Measurements from ENCODE around the gene IQSEC1.

IQSEC1 gene

GRCh38 chr3:13111873-13112520 lies 38.8 kb upstream of the IQSEC1 start:
- no peak for TF ChIP-seq CTCF (conservative IDR thresholded peaks at IDR 0.05; ENCODE audit: low read depth, low read length)

GRCh38 chr3:13111173-13111872 lies 38.1 kb upstream of the IQSEC1 start:
- H3K4me3 ChIP-seq (ENCODE audit: low read length), result no peak overlapping the region
- no peak for TF ChIP-seq CTCF (conservative IDR thresholded peaks at IDR 0.05; ENCODE audit: low read depth, low read length)

More at GRCh38 chr3:13111873-13112520, 38.8 kb upstream of the IQSEC1 start:
- H3K4me3 ChIP-seq (ENCODE audit: low read length), result no peak overlapping the region
- no peak for DNase-seq (ENCODE audit: low read depth)

GRCh38 chr3:13110678-13111116 lies 37.5 kb upstream of the IQSEC1 start:
- H3K4me3 ChIP-seq (ENCODE audit: low read length), result no peak overlapping the region
- peak; percentile 92 for DNase-seq (ENCODE audit: low read depth)
- TF ChIP-seq CTCF (conservative IDR thresholded peaks at IDR 0.05; ENCODE audit: low read depth, low read length), result no peak

More at GRCh38 chr3:13111173-13111872, 38.1 kb upstream of the IQSEC1 start:
- DNase-seq (ENCODE audit: low read depth), result peak; percentile 54

GRCh38 chr3:13109516-13109915 lies 36.3 kb upstream of the IQSEC1 start:
- no peak overlapping the region for H3K4me3 ChIP-seq (ENCODE audit: low read length)
- DNase-seq (ENCODE audit: low read depth), result no peak
- TF ChIP-seq CTCF (conservative IDR thresholded peaks at IDR 0.05; ENCODE audit: low read depth, low read length), result no peak

- DNase-seq (ENCODE audit: low read depth), result no peak
- no peak for TF ChIP-seq CTCF (conservative IDR thresholded peaks at IDR 0.05; ENCODE audit: low read depth, low read length)
- no peak overlapping the region for H3K4me3 ChIP-seq (ENCODE audit: low read length)
These were observed 35.6 kb upstream of the IQSEC1 start for GRCh38 chr3:13108861-13109260.

- TF ChIP-seq CTCF (conservative IDR thresholded peaks at IDR 0.05; ENCODE audit: low read depth, low read length), result peak; percentile 14
These were observed 34.4 kb upstream of the IQSEC1 start for GRCh38 chr3:13107661-13108060.

More at GRCh38 chr3:13107661-13108060, 34.4 kb upstream of the IQSEC1 start:
- H3K4me3 ChIP-seq (ENCODE audit: low read length), result no peak overlapping the region
- no peak for DNase-seq (ENCODE audit: low read depth)
